IMR-90 (cell line): ENCODE results near the gene HMOX1. TPM values are rescaled to one million over a fixed set of nuclear protein-coding genes. Genes with fewer than 3 reads are reported as not detected.

ENCODE experiments used
- ATAC-seq: fragments of 200-7000 bp; cut with Tn5 transposase; 2 replicates; pipeline ENCODE4 v1.9.1; 2020; ENCODE audit warnings: low read depth, mild to moderate bottlenecking, moderate library complexity
- BruUV-seq: library from RNA; stranded (reverse); fragments of 400-500 nt; replicated peaks from 2 replicates; lab custom pipeline; 2021; lab: Mats Ljungman, UMichigan
- CTCF ChIA-PET: fragments of 300-600 bp; formaldehyde crosslinking; extraction: SDS; loops from one replicate; lab custom pipeline; 2021; ENCODE audit warnings: antibody characterized with exemption; lab: Yijun Ruan, JAX
- POLR2A ChIA-PET: fragments of 300-600 bp; sonication (Branson Sonifier 250); formaldehyde crosslinking; loops from one replicate; lab custom pipeline; 2022; ENCODE audit warnings: antibody characterized with exemption; ENCODE audit not compliant: unreplicated experiment; lab: Charles Lee
- DNase-seq: peaks from one replicate; pipeline ENCODE4 v3.0.0; 2013
- H2AFZ ChIP-seq: replicated peaks from 2 replicates; pipeline ENCODE3; 2013; ENCODE audit warnings: low read length, mild to moderate bottlenecking; ENCODE audit not compliant: poor library complexity
- H2AK5ac ChIP-seq: 2 replicates; pipeline ENCODE4 v1.6.1; 2013; ENCODE audit warnings: low read depth, low read length, inconsistent platforms
- H2AK9ac ChIP-seq: replicated peaks from 2 replicates; pipeline ENCODE3; 2013; ENCODE audit warnings: mild to moderate bottlenecking, low read depth, low read length, moderate library complexity; ENCODE audit not compliant: poor library complexity
- H2BK120ac ChIP-seq: 2 replicates; pipeline ENCODE4 v1.6.1; 2013; ENCODE audit warnings: low read depth, low read length, inconsistent platforms
- H2BK15ac ChIP-seq: 3 replicates; pipeline ENCODE4 v1.6.1; 2013; ENCODE audit warnings: low read depth, low read length, inconsistent platforms
- H2BK20ac ChIP-seq: 2 replicates; pipeline ENCODE4 v1.6.1; 2013; ENCODE audit warnings: low read depth, mild to moderate bottlenecking, inconsistent platforms, low read length, moderate library complexity
- H2BK5ac ChIP-seq: 2 replicates; pipeline ENCODE4 v1.6.1; 2013; ENCODE audit warnings: mild to moderate bottlenecking, low read depth, low read length, inconsistent platforms; ENCODE audit not compliant: poor library complexity, severe bottlenecking
- H3K14ac ChIP-seq: replicated peaks from 2 replicates; pipeline ENCODE4 v1.6.1; 2013; ENCODE audit warnings: low read depth, low read length, inconsistent platforms
- H3K18ac ChIP-seq: 2 replicates; pipeline ENCODE4 v1.6.1; 2013; ENCODE audit warnings: low read depth, low read length, control low read depth
- H3K23ac ChIP-seq: 2 replicates; pipeline ENCODE4 v1.6.1; 2013; ENCODE audit warnings: low read depth, low read length, inconsistent platforms
- H3K27ac ChIP-seq: 2 replicates; pipeline ENCODE4 v1.5.1; 2013; ENCODE audit warnings: mild to moderate bottlenecking, control low read depth, low read length; ENCODE audit not compliant: insufficient read depth
- H3K27me3 ChIP-seq: 2 replicates; pipeline ENCODE4 v1.6.1; 2013; ENCODE audit warnings: low read length; ENCODE audit not compliant: control insufficient read depth, insufficient read depth
- H3K36me3 ChIP-seq: 2 replicates; pipeline ENCODE4 v1.6.1; 2013; ENCODE audit warnings: low read length, mixed read lengths; ENCODE audit not compliant: control insufficient read depth, insufficient read depth
- H3K4ac ChIP-seq: 2 replicates; pipeline ENCODE4 v1.6.1; 2013; ENCODE audit warnings: low read depth, low read length, inconsistent platforms
- H3K4me1 ChIP-seq: 2 replicates; pipeline ENCODE4 v1.6.1; 2013; ENCODE audit warnings: low read length, mixed read lengths; ENCODE audit not compliant: control insufficient read depth, insufficient read depth
- H3K4me2 ChIP-seq: 2 replicates; pipeline ENCODE4 v1.6.1; 2013; ENCODE audit warnings: low read depth, mild to moderate bottlenecking, control low read depth, low read length, moderate library complexity
- H3K4me3 ChIP-seq: 2 replicates; pipeline ENCODE4 v1.5.1; 2013; ENCODE audit warnings: low read depth, mild to moderate bottlenecking, control low read depth, low read length, moderate library complexity; ENCODE audit not compliant: insufficient read depth
- H3K56ac ChIP-seq: 2 replicates; pipeline ENCODE4 v1.6.1; 2013; ENCODE audit warnings: low read length, inconsistent platforms; ENCODE audit not compliant: insufficient read depth; ENCODE audit errors: extremely low read depth
- H3K79me1 ChIP-seq, 2 experiments: 2 replicates each; pipeline ENCODE4 v1.6.1; 2013; ENCODE audit warnings: low read length in 2 of 2, inconsistent platforms in 1 of 2, low read depth in 1 of 2
- H3K9ac ChIP-seq: 2 replicates; pipeline ENCODE4 v1.6.1; 2013; ENCODE audit warnings: low read depth, low read length, control low read depth
- H3K9me1 ChIP-seq: 2 replicates; pipeline ENCODE4 v1.6.1; 2013; ENCODE audit warnings: low read length, inconsistent platforms; ENCODE audit not compliant: insufficient read depth
- H3K9me3 ChIP-seq: 2 replicates; pipeline ENCODE4 v1.6.1; 2013; ENCODE audit warnings: low read length; ENCODE audit not compliant: control insufficient read depth, insufficient read depth
- H4K20me1 ChIP-seq: 2 replicates; pipeline ENCODE4 v1.6.1; 2013; ENCODE audit warnings: low read length, inconsistent platforms; ENCODE audit not compliant: insufficient read depth
- H4K5ac ChIP-seq: 2 replicates; pipeline ENCODE4 v1.6.1; 2013; ENCODE audit warnings: mild to moderate bottlenecking, low read depth, low read length, control low read depth
- H4K8ac ChIP-seq, 2 experiments: 2 replicates each; pipeline ENCODE4 v1.6.1; 2013; ENCODE audit warnings: low read depth in 2 of 2, low read length in 2 of 2, control low read depth in 1 of 2, inconsistent platforms in 1 of 2
- H4K91ac ChIP-seq: 2 replicates; pipeline ENCODE4 v1.6.1; 2013; ENCODE audit warnings: low read depth, low read length, inconsistent platforms; ENCODE audit not compliant: insufficient read depth
- CEBPB ChIP-seq: IDR thresholded peaks from 2 replicates; pipeline ENCODE4 v1.6.1; 2012; ENCODE audit warnings: low read depth, low read length, improper control_type of control experiment
- CHD1 ChIP-seq: IDR thresholded peaks from 2 replicates; pipeline ENCODE4 v1.6.1; 2012; ENCODE audit warnings: low read depth, low read length, improper control_type of control experiment
- FOS ChIP-seq: fragments of 150-350 bp; IDR thresholded peaks from 2 replicates; pipeline ENCODE4 v1.6.1; 2016; ENCODE audit warnings: low read depth, low read length
- MAFK ChIP-seq: IDR thresholded peaks from 2 replicates; pipeline ENCODE4 v1.6.1; 2012; ENCODE audit warnings: low read depth, low read length, improper control_type of control experiment
- MXI1 ChIP-seq: IDR thresholded peaks from 2 replicates; pipeline ENCODE4 v1.6.1; 2012; ENCODE audit warnings: low read depth, mild to moderate bottlenecking, low read length, moderate library complexity, borderline replicate concordance
- NFE2L2 ChIP-seq: fragments of 150-350 bp; IDR thresholded peaks from 2 replicates; pipeline ENCODE4 v1.6.1; 2016; ENCODE audit warnings: low read depth, mild to moderate bottlenecking, low read length
- POLR2A ChIP-seq: IDR thresholded peaks from 2 replicates; pipeline ENCODE4 v1.6.1; 2012; ENCODE audit warnings: mild to moderate bottlenecking, low read depth, low read length
- RCOR1 ChIP-seq: IDR thresholded peaks from 2 replicates; pipeline ENCODE4 v1.6.1; 2012; ENCODE audit warnings: mild to moderate bottlenecking, low read length, improper control_type of control experiment; ENCODE audit not compliant: insufficient replicate concordance
- RFX5 ChIP-seq: IDR thresholded peaks from 2 replicates; pipeline ENCODE4 v1.8.0; 2012; ENCODE audit warnings: low read depth, mild to moderate bottlenecking, low read length, moderate library complexity
- SMC3 ChIP-seq: fragments of 150-350 bp; IDR thresholded peaks from 2 replicates; pipeline ENCODE4 v1.6.1; 2016; ENCODE audit warnings: low read depth, mild to moderate bottlenecking, antibody characterized with exemption, low read length, moderate library complexity
- WGBS, 2 experiments: methylation state at CpG; one replicate each; pipeline versions ENCODE4 v1.1.5 to v1.1.7; 2013; ENCODE audit warnings: missing lambda C conversion rate in 2 of 2; ENCODE audit not compliant: insufficient read length in 1 of 2; ENCODE audit errors: extremely low coverage in 2 of 2; 5-methylcytosine and 5-hydroxymethylcytosine counted together
- dilution Hi-C: fragments of 300-500 bp; cut with HindIII; formaldehyde crosslinking; loops from one replicate; pipeline ENCODE4 v1.14.3; 2018; ENCODE audit warnings: low sequenced_read_pairs; ENCODE audit not compliant: unreplicated experiment
- in situ Hi-C: fragments of 300-500 bp; cut with MboI; formaldehyde crosslinking; loops from 3 replicates; pipeline ENCODE4 v1.14.3; 2019; ENCODE audit warnings: low sequenced_read_pairs, inconsistent platforms, mixed read lengths
- intact Hi-C: fragments of 100-400 bp; cut with micrococcal nuclease; formaldehyde crosslinking; loops from 2 replicates; pipeline ENCODE4 v1.10.0; 2022
- polyA plus RNA-seq, 3 experiments: library from polyadenylated mRNA; depleted of rRNA; stranded (reverse); fragments of >200 nt; gene quantifications; 2 replicates each; pipeline ENCODE4 v1.2.3, GENCODE V29; 2012; ENCODE audit warnings: low replicate concordance in 1 of 3
- total RNA-seq: library from RNA; depleted of rRNA; stranded (reverse); fragments of >200 nt; gene quantifications from 2 replicates; pipeline ENCODE4 v1.2.3, GENCODE V29; 2012
- TF ChIP-seq, protein P1 (sequence below): conservative IDR thresholded peaks from 2 replicates; pipeline ENCODE4 v1.5.1; 2012; ENCODE audit warnings: mild to moderate bottlenecking, low read depth, low read length, improper control_type of control experiment

Gene HMOX1
- total and polyA plus RNA-seq, 2 of the 4 experiments (the other 2 are of a cell fraction) = 23.1 to 50.5 TPM

DNA sequence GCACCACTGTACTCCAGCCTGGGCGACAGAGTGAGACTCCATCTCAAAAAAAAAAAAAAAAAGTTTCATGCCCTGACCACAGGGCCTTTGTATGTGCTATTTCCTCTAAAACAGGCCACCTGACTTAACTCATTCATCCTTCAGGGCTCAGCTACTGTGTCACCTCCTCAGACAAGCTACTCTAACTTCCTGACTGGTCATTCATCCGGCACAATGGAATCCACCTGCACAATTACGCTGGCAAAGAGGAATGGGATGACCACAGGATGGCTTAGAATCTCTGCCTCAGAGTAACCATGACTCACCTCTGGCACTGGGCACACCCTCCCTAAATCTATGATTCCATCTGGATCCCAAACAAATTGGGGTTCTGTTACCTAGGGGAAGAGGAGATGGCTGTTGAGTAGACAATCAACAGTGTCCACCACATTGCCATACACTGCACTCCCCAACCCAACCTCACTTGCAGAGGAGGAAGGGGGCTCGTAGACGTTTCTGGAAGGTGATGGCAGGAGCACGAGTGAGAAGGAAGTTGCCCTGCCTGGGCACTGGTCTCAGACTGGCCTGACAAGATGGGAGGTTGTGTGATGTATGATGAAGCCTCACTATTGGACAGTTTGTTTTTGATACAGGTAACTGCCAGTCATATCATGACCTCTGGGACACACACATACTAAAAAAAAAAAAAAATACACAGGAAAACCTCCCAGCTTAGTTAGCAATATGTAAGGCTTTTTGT lies 22.8 kb upstream of the HMOX1 start:
- in situ Hi-C loops = loop anchor here (10.0 kb wide), 1 partner anchor 767 kb away; no protein-coding TSS in a partner anchor
- no peaks in the 10 kb centered on the region for H3K36me3 ChIP-seq
- no peak overlapping the region for H3K27ac ChIP-seq
- no peak overlapping the region for H3K9ac ChIP-seq
- ChIA-PET POLR2A (no interaction called here), CTCF (no interaction called here)
- dilution Hi-C loops = no loop called here
- no peaks in the 10 kb centered on the region for H3K9me3 ChIP-seq
- no peak overlapping the region for H4K8ac ChIP-seq
- no peak overlapping the region for H3K56ac ChIP-seq
- peak; percentile 40 for DNase-seq
- no peak overlapping the region for H3K23ac ChIP-seq
- H2AK5ac ChIP-seq = peak overlapping the region; percentile 29
- H3K14ac ChIP-seq = 0 out of 2 replicates have a peak overlapping the region, but pooled peaks have one; percentile 11
- no peak overlapping the region for H3K4ac ChIP-seq
- no peaks in the 10 kb centered on the region; the same call in 1 of the 2 replicates for H3K9me1 ChIP-seq
- H3K4me2 ChIP-seq = no peak overlapping the region
- no peak overlapping the region for H3K4me3 ChIP-seq
- H2BK20ac ChIP-seq = no peak overlapping the region
- H2AK9ac ChIP-seq = no peak overlapping the region
- peaks cover 5% of the 10 kb centered on the region; the same call in 1 of the 2 replicates for H3K4me1 ChIP-seq
- intact Hi-C loops = no loop called here
- no TSS peak for BruUV-seq
- H4K20me1 ChIP-seq = no peaks in the 10 kb centered on the region
- H2BK5ac ChIP-seq = no peak overlapping the region
- no peak overlapping the region for H4K5ac ChIP-seq
- H4K91ac ChIP-seq = no peak overlapping the region
- no peaks in the 10 kb centered on the region for H3K79me1 ChIP-seq
- no peak overlapping the region for H3K18ac ChIP-seq
- 90% methylated on average over 2 of the region's 6 CpGs; no CpG with 5 or more reads in 1 of the 2 experiments for WGBS, 2 experiments
- no peak for TF ChIP-seq RCOR1
- no peak for TF ChIP-seq FOS
- TF ChIP-seq CEBPB = no peak
- TF ChIP-seq MXI1 = no peak
- no peak for TF ChIP-seq NFE2L2
- TF ChIP-seq SMC3 = no peak
- TF ChIP-seq POLR2A = no peak
- TF ChIP-seq, protein P1, sequence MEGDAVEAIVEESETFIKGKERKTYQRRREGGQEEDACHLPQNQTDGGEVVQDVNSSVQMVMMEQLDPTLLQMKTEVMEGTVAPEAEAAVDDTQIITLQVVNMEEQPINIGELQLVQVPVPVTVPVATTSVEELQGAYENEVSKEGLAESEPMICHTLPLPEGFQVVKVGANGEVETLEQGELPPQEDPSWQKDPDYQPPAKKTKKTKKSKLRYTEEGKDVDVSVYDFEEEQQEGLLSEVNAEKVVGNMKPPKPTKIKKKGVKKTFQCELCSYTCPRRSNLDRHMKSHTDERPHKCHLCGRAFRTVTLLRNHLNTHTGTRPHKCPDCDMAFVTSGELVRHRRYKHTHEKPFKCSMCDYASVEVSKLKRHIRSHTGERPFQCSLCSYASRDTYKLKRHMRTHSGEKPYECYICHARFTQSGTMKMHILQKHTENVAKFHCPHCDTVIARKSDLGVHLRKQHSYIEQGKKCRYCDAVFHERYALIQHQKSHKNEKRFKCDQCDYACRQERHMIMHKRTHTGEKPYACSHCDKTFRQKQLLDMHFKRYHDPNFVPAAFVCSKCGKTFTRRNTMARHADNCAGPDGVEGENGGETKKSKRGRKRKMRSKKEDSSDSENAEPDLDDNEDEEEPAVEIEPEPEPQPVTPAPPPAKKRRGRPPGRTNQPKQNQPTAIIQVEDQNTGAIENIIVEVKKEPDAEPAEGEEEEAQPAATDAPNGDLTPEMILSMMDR = no peak
- TF ChIP-seq CHD1 = no peak
- no peak for TF ChIP-seq MAFK
- no peak for TF ChIP-seq RFX5
- H2AFZ ChIP-seq = no peak overlapping the region
- H3K27me3 ChIP-seq = no peaks in the 10 kb centered on the region
- no peak overlapping the region for H2BK15ac ChIP-seq
- no peak for ATAC-seq
- H2BK120ac ChIP-seq = no peak overlapping the region
